Smooth muscle cell (in vitro differentiated cells): ENCODE measurements around the gene BRME1. TPM values are rescaled to one million over a fixed set of nuclear protein-coding genes. Genes with fewer than 3 reads are reported as not detected.

Experiments used
- DNase-seq: peaks from one replicate; lab custom pipeline; 2025; ENCODE audit not compliant: unreplicated experiment; lab: John Stamatoyannopoulos, UW
- H2AFZ ChIP-seq: fragments of 200-600 bp; sonication (generic); 2 replicates; pipeline ENCODE4 v1.6.0; 2016; ENCODE audit warnings: antibody characterized with exemption, low read depth, mild to moderate bottlenecking
- H3F3A ChIP-seq: fragments of 200-600 bp; sonication (generic); 2 replicates; pipeline ENCODE4 v1.6.0; 2017; ENCODE audit warnings: antibody characterized with exemption, low read depth
- H3K27ac ChIP-seq: fragments of 200-600 bp; sonication (generic); 2 replicates; pipeline ENCODE4 v1.5.1; 2016; ENCODE audit warnings: low read depth, mild to moderate bottlenecking
- H3K27me3 ChIP-seq: fragments of 200-600 bp; sonication (generic); 2 replicates; pipeline ENCODE4 v1.6.1; 2016; ENCODE audit warnings: low read depth, mild to moderate bottlenecking
- H3K36me3 ChIP-seq: fragments of 200-600 bp; sonication (generic); 2 replicates; pipeline ENCODE4 v1.5.1; 2016; ENCODE audit warnings: low read depth
- H3K4me1 ChIP-seq: fragments of 200-600 bp; sonication (generic); 2 replicates; pipeline ENCODE4 v1.5.1; 2016; ENCODE audit warnings: low read depth
- H3K4me2 ChIP-seq: fragments of 200-600 bp; sonication (generic); 2 replicates; pipeline ENCODE4 v1.6.0; 2016; ENCODE audit warnings: mild to moderate bottlenecking
- H3K4me3 ChIP-seq: fragments of 200-600 bp; sonication (generic); 2 replicates; pipeline ENCODE4 v1.5.1; 2016; ENCODE audit warnings: mild to moderate bottlenecking
- H3K79me2 ChIP-seq: fragments of 200-600 bp; sonication (generic); 2 replicates; pipeline ENCODE4 v1.6.0; 2016; ENCODE audit warnings: low read depth, mild to moderate bottlenecking
- H3K9ac ChIP-seq: fragments of 200-600 bp; sonication (generic); 2 replicates; pipeline ENCODE4 v1.6.0; 2016; ENCODE audit warnings: low read depth
- H3K9me3 ChIP-seq: fragments of 200-600 bp; sonication (generic); replicated peaks from 2 replicates; pipeline ENCODE4 v1.5.1; 2016; ENCODE audit warnings: low read depth
- H4K20me1 ChIP-seq: fragments of 200-600 bp; sonication (generic); 2 replicates; pipeline ENCODE4 v1.6.0; 2016; ENCODE audit warnings: low read depth
- WGBS: methylation state at CpG from one replicate; pipeline ENCODE4 v1.1.7; 2016; ENCODE audit warnings: low lambda C conversion rate; 5-methylcytosine and 5-hydroxymethylcytosine counted together
- microRNA counts: library from miRNA; unstranded; fragments of <30 nt; microRNA quantifications from one replicate; lab custom pipeline; 2016
- microRNA-seq: library from miRNA; unstranded; fragments of <30 nt; microRNA quantifications from one replicate; pipeline ENCODE4, GENCODE V29; 2016; ENCODE audit warnings: borderline number of aligned reads
- polyA plus RNA-seq: library from polyadenylated mRNA; unstranded; fragments of >200 nt; fragmentation: Nextera tagmentation; extraction: Ambion mirVana; gene quantifications from 2 replicates; pipeline ENCODE4 v1.2.1, GENCODE V29; 2016
- small RNA-seq: library from RNA; depleted of rRNA; stranded (forward); fragments of <200 nt; gene quantifications from one replicate; pipeline ENCODE3, GENCODE V24; 2014
- total RNA-seq: library from RNA; depleted of rRNA; stranded (reverse); fragments of >200 nt; gene quantifications from 2 replicates; pipeline ENCODE4 v1.2.3, GENCODE V29; 2014
- TF ChIP-seq, protein P1 (sequence below): fragments of 200-600 bp; sonication (generic); IDR thresholded peaks from 2 replicates; pipeline ENCODE4 v1.5.1; 2017; ENCODE audit warnings: borderline replicate concordance, mild to moderate bottlenecking, antibody characterized with exemption; ENCODE audit not compliant: insufficient read depth, poor library complexity, severe bottlenecking

The BRME1 gene
- total and polyA plus RNA-seq, 2 experiments from 2014 or later, result 0.72 to 2.2 TPM

GRCh38 chr19:13833330-13834243, 72.3 kb downstream of the BRME1 start:
- H3K9me3 ChIP-seq, result no peaks in the 10 kb centered on the region
- H4K20me1 ChIP-seq, result peaks cover 99% of the 10 kb centered on the region
- H2AFZ ChIP-seq, result no peak overlapping the region
- no peaks in the 10 kb centered on the region for H3K27me3 ChIP-seq
- 20% methylated on average over 43 of the region's 59 CpGs for WGBS
- peak; percentile 79 for DNase-seq
- H3K4me2 ChIP-seq, result peak overlapping the region; percentile 9
- H3F3A ChIP-seq, result peaks cover 58% of the 10 kb centered on the region
- H3K27ac ChIP-seq, result peak overlapping the region; percentile 100
- H3K4me1 ChIP-seq, result no peaks in the 10 kb centered on the region
- no peak overlapping the region for H3K9ac ChIP-seq
- TF ChIP-seq, protein P1, sequence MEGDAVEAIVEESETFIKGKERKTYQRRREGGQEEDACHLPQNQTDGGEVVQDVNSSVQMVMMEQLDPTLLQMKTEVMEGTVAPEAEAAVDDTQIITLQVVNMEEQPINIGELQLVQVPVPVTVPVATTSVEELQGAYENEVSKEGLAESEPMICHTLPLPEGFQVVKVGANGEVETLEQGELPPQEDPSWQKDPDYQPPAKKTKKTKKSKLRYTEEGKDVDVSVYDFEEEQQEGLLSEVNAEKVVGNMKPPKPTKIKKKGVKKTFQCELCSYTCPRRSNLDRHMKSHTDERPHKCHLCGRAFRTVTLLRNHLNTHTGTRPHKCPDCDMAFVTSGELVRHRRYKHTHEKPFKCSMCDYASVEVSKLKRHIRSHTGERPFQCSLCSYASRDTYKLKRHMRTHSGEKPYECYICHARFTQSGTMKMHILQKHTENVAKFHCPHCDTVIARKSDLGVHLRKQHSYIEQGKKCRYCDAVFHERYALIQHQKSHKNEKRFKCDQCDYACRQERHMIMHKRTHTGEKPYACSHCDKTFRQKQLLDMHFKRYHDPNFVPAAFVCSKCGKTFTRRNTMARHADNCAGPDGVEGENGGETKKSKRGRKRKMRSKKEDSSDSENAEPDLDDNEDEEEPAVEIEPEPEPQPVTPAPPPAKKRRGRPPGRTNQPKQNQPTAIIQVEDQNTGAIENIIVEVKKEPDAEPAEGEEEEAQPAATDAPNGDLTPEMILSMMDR, result no peak
- H3K79me2 ChIP-seq, result peaks cover 31% of the 10 kb centered on the region
- H3K4me3 ChIP-seq, result peak overlapping the region; percentile 34
- H3K36me3 ChIP-seq, result no peaks in the 10 kb centered on the region

MicroRNAs within 50 kb of the gene (microRNA counts, 767-probe panel; counts per million panel counts)
- microRNA hsa-miR-181c-5p (lab: Ali Mortazavi, UCI) (6,196 counts per million, percentile 31 among the panel's probes with 10 or more counts), microRNA hsa-miR-23a-3p (lab: Ali Mortazavi, UCI) (12,475 counts per million, percentile 97 among the panel's probes with 10 or more counts), microRNA hsa-miR-24-3p (lab: Ali Mortazavi, UCI) (9,682 counts per million, percentile 79 among the panel's probes with 10 or more counts), microRNA hsa-miR-27a-3p (lab: Ali Mortazavi, UCI) (183 counts per million)

Small RNAs within 50 kb of the gene (microRNA-seq; reads per million reads assigned to microRNA genes)
- 1,026 reads per million, percentile 80 among the genes with 10 or more reads in this experiment for gene MIR181C
- gene MIR181D, result 843 reads per million, percentile 77 among the genes with 10 or more reads in this experiment

Small RNAs within 50 kb of the gene (small RNA-seq; reads per million reads assigned to genes)
- 43.7 reads per million, percentile 95 among the genes with 10 or more reads in this experiment for gene MIR181C
- gene MIR181D, result 31.8 reads per million, percentile 93 among the genes with 10 or more reads in this experiment

Other genes starting within 250 kb of the BRME1 start
- 17.3 and 20.2 TPM in 2 replicates for gene MRI1, start 141.6 kb downstream of the BRME1 start, total RNA-seq
- 9.3 and 11.7 TPM in 2 replicates for gene MRI1, start 141.6 kb downstream of the BRME1 start, polyA plus RNA-seq
- 117 and 192 TPM in 2 replicates for gene C19orf53, start 131.7 kb downstream of the BRME1 start, total RNA-seq
- gene C19orf53, start 131.7 kb downstream of the BRME1 start, polyA plus RNA-seq, result 298 TPM in 2 replicates
- 3.0 and 4.7 TPM in 2 replicates for gene ZSWIM4, start 110.7 kb downstream of the BRME1 start, total RNA-seq
- 5.8 and 8.2 TPM in 2 replicates for gene ZSWIM4, start 110.7 kb downstream of the BRME1 start, polyA plus RNA-seq
- not detected in 2 replicates for gene NANOS3, start 29.0 kb downstream of the BRME1 start, total RNA-seq
- gene NANOS3, start 29.0 kb downstream of the BRME1 start, polyA plus RNA-seq, result 2.7 and 2.8 TPM in 2 replicates
- 8.0 and 9.5 TPM in 2 replicates for gene CC2D1A, start 84 bp upstream of the BRME1 start, total RNA-seq
- 26.3 and 28.0 TPM in 2 replicates for gene CC2D1A, start 84 bp upstream of the BRME1 start, polyA plus RNA-seq
- 5.2 and 8.9 TPM in 2 replicates for gene PODNL1, start 32.3 kb upstream of the BRME1 start, total RNA-seq
- 34.3 and 53.9 TPM in 2 replicates for gene PODNL1, start 32.3 kb upstream of the BRME1 start, polyA plus RNA-seq
- 12.4 and 15.9 TPM in 2 replicates for gene DCAF15, start 46.4 kb upstream of the BRME1 start, total RNA-seq
- 27.0 and 30.9 TPM in 2 replicates for gene DCAF15, start 46.4 kb upstream of the BRME1 start, polyA plus RNA-seq
- gene RFX1, start 100.2 kb upstream of the BRME1 start, total RNA-seq, result 0.45 and 2.2 TPM in 2 replicates
- gene RFX1, start 100.2 kb upstream of the BRME1 start, polyA plus RNA-seq, result 2.2 and 2.8 TPM in 2 replicates
- not detected in 2 replicates for gene RLN3, start 122.0 kb upstream of the BRME1 start, total RNA-seq
- gene RLN3, start 122.0 kb upstream of the BRME1 start, polyA plus RNA-seq, result not detected in 2 replicates
- 1.4 and 3.1 TPM in 2 replicates for gene IL27RA, start 125.6 kb upstream of the BRME1 start, total RNA-seq
- gene IL27RA, start 125.6 kb upstream of the BRME1 start, polyA plus RNA-seq, result 3.8 and 7.1 TPM in 2 replicates
- gene PALM3, start 156.0 kb upstream of the BRME1 start, total RNA-seq, result 1.6 TPM in 1 of 2 replicates, not detected in the other
- 0.55 and 1.4 TPM in 2 replicates for gene PALM3, start 156.0 kb upstream of the BRME1 start, polyA plus RNA-seq
- gene MISP3, start 166.7 kb upstream of the BRME1 start, total RNA-seq, result 2.4 TPM in 1 of 2 replicates, not detected in the other
- gene MISP3, start 166.7 kb upstream of the BRME1 start, polyA plus RNA-seq, result 0.61 and 2.0 TPM in 2 replicates
- gene C19orf67, start 179.7 kb upstream of the BRME1 start, total RNA-seq, result not detected in 2 replicates
- 0.17 and 0.49 TPM in 2 replicates for gene C19orf67, start 179.7 kb upstream of the BRME1 start, polyA plus RNA-seq
- 35.0 and 46.7 TPM in 2 replicates for gene SAMD1, start 184.6 kb upstream of the BRME1 start, total RNA-seq
- gene SAMD1, start 184.6 kb upstream of the BRME1 start, polyA plus RNA-seq, result 71.3 and 84.1 TPM in 2 replicates
- gene PRKACA, start 211.6 kb upstream of the BRME1 start, total RNA-seq, result 20.7 and 30.3 TPM in 2 replicates
- 11.1 and 14.4 TPM in 2 replicates for gene PRKACA, start 211.6 kb upstream of the BRME1 start, polyA plus RNA-seq
- 6.4 and 13.4 TPM in 2 replicates for gene ASF1B, start 230.5 kb upstream of the BRME1 start, total RNA-seq
- gene ASF1B, start 230.5 kb upstream of the BRME1 start, polyA plus RNA-seq, result 7.1 and 11.3 TPM in 2 replicates